Right lobe of liver (tissue), 6 donors: ENCODE measurements around the gene RNF166. TPM values are rescaled to one million over a fixed set of nuclear protein-coding genes. Genes with fewer than 3 reads are reported as not detected.

Experiments used
- ATAC-seq, 4 donors: fragments of 200-7000 bp; cut with Tn5 transposase; one replicate each; pipeline ENCODE4 v1.9.1; 2020; ENCODE audit warnings: mild to moderate bottlenecking in 4 of 4, moderate library complexity in 4 of 4
- DNase-seq, 3 donors: peaks; one replicate each; pipeline ENCODE4 v3.0.0-alpha.2; 2020
- H3K27ac ChIP-seq, 3 donors: fragments of 200-600 bp; one replicate each; pipeline ENCODE4 v1.8.0; 2022
- H3K27me3 ChIP-seq, 2 donors: fragments of 200-600 bp; one replicate each; pipeline ENCODE4 v1.8.0; 2022
- H3K36me3 ChIP-seq, 4 donors: fragments of 200-600 bp; sonication (generic) in 1 of 4; one replicate each; pipeline versions ENCODE4 v1.5.1 to v1.8.0; 2017 to 2022; ENCODE audit warnings: control low read depth in 1 of 4
- H3K4me1 ChIP-seq, 4 donors: fragments of 200-600 bp; sonication (generic) in 1 of 4; one replicate each; pipeline versions ENCODE4 v1.5.1 to v1.8.0; 2017 to 2022; ENCODE audit warnings: control low read depth in 1 of 4
- H3K4me3 ChIP-seq, 3 donors: fragments of 200-600 bp; one replicate each; pipeline ENCODE4 v1.8.0; 2022
- H3K9me3 ChIP-seq, 4 donors: fragments of 200-600 bp; sonication (generic) in 1 of 4; one replicate each; pipeline versions ENCODE4 v1.5.1 to v1.8.0; 2017 to 2022; ENCODE audit warnings: control low read depth in 1 of 4
- CTCF ChIP-seq, 4 donors: fragments of 200-600 bp in 3 of 4; fragments of 450-650 bp in 1 of 4; IDR thresholded peaks; one replicate each; pipeline versions ENCODE4 v1.5.1 to v1.8.0; 2016 to 2022; ENCODE audit warnings: antibody characterized with exemption in 4 of 4, mild to moderate bottlenecking in 2 of 4
- POLR2A ChIP-seq: fragments of 450-650 bp; IDR thresholded peaks from one replicate; pipeline ENCODE4 v1.6.1; 2017; ENCODE audit warnings: antibody characterized with exemption, mild to moderate bottlenecking
- WGBS: methylation state at CpG from one replicate; pipeline ENCODE4 v1.1.6; 2018; ENCODE audit warnings: low coverage, low lambda C conversion rate; ENCODE audit not compliant: insufficient coverage; ENCODE audit errors: missing lambda C conversion rate; 5-methylcytosine and 5-hydroxymethylcytosine counted together
- intact Hi-C, 2 donors: fragments of 100-400 bp; cut with DNase I; formaldehyde crosslinking; loops; one replicate each; pipeline versions ENCODE4 v1.11.2 to v1.14.1; 2022
- total RNA-seq, 6 experiments: library from RNA; depleted of rRNA in 2 of 6; stranded (reverse); fragments of >200 nt in 2 of 6; fragmentation: NEBNext Ultra II Directional in 3 of 6; extraction: Animal tissue kit (Norgen Biotek cat#: 25700) in 3 of 6; gene quantifications; one replicate each; pipeline versions ENCODE4 v1.1.0 to v1.2.4, GENCODE V29; 2016 to 2023
- donor health status: DM: no; HTN: yes; CAD: no.
- donor health status: DM: no; HTN: no; CAD: no.
- donor health status: DM: no; HTN: no; CAD: no.
- donor health status: DM: no; HTN: yes; CAD: no.
- donor health status: DM: no; HTN: yes; CAD: no.

Gene RNF166
- total RNA-seq, 6 experiments from 2014 or later, result 8.1 to 12.8 (median 10.0) TPM

- Histone ChIP-seq H3K4me1 (no peaks in the 10 kb centered on the region), H3K27me3 (no peaks in the 10 kb centered on the region), H3K9me3 (no peaks in the 10 kb centered on the region), H3K27ac (no peak overlapping the region), H3K4me3 (no peak overlapping the region), H3K36me3 (peaks cover 0 to 85% (median 33%) of the 10 kb centered on the region in 4 donors)
- ATAC-seq, result no peak
- no peak for DNase-seq
- TF ChIP-seq POLR2A, result no peak
- TF ChIP-seq CTCF (IDR thresholded peaks at IDR 0.05), result no peak
- WGBS, result no CpG with 5 or more reads among the region's 23 CpGs
- intact Hi-C loops, result no loop called here
Measured at GRCh38 chr16:88720396-88720970, 14.3 kb upstream of the RNF166 start.

GRCh38 chr16:88719933-88720296 is 13.7 kb upstream of the RNF166 start:
- WGBS, result 100% methylated on average over 1 of the region's 19 CpGs
- Histone ChIP-seq H3K27me3 (no peaks in the 10 kb centered on the region), H3K36me3 (peaks cover 0 to 86% (median 31%) of the 10 kb centered on the region in 4 donors), H3K4me1 (no peaks in the 10 kb centered on the region), H3K9me3 (no peaks in the 10 kb centered on the region), H3K27ac (no peak overlapping the region), H3K4me3 (no peak overlapping the region)
- no peak for DNase-seq
- intact Hi-C loops, result no loop called here
- ATAC-seq, result no peak
- TF ChIP-seq CTCF (IDR thresholded peaks at IDR 0.05), result no peak
- TF ChIP-seq POLR2A, result no peak

- intact Hi-C loops, result no loop called here
- ATAC-seq, result no peak
- no peak overlapping the region for H3K27ac ChIP-seq
- no peaks in the 10 kb centered on the region for H3K27me3 ChIP-seq
- 100% methylated on average over 1 of the region's 29 CpGs for WGBS
- DNase-seq, result no peak
- H3K4me3 ChIP-seq, result no peak overlapping the region
- TF ChIP-seq POLR2A, result no peak
- no peak for TF ChIP-seq CTCF (IDR thresholded peaks at IDR 0.05)
- H3K9me3 ChIP-seq, result no peaks in the 10 kb centered on the region
- H3K4me1 ChIP-seq, result no peaks in the 10 kb centered on the region
- H3K36me3 ChIP-seq, result peaks cover 0 to 86% (median 31%) of the 10 kb centered on the region in 4 donors
Measured at GRCh38 chr16:88719267-88719932, 13.2 kb upstream of the RNF166 start.

GRCh38 chr16:88718178-88718577 is 12.0 kb upstream of the RNF166 start:
- no peak for DNase-seq
- Histone ChIP-seq H3K4me3 (no peak overlapping the region), H3K9me3 (no peaks in the 10 kb centered on the region), H3K27me3 (no peaks in the 10 kb centered on the region), H3K27ac (no peak overlapping the region), H3K4me1 (no peaks in the 10 kb centered on the region), H3K36me3 (peaks cover 0 to 87% (median 29%) of the 10 kb centered on the region in 4 donors)
- intact Hi-C loops, result no loop called here
- TF ChIP-seq CTCF (IDR thresholded peaks at IDR 0.05) (no peak), POLR2A (no peak)
- 67% methylated on average over 1 of the region's 11 CpGs for WGBS
- ATAC-seq, result no peak
